Measurements from ENCODE around the gene LOC128125822.

LOC128125822 gene

DNA sequence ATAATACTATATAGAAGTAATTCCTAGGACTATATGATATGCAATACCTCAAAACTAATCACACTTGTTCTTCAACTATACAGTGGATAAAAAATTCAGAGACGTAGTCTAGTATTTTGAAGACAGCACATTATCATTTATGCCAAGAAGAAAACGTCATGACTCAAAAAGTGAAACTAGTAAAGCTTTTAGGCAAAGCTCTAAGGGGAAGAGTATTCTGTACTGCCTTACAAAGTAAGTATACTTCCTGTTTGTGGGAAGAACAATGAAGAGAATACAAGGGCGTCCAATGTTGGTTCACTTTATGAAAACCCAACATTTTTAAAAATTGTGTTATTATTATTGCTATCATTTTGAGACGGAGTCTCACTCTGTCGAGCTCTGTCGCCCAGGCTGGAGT lies 27.9 kb downstream of the LOC128125822 start:
- 68% methylated on average over 6 of the region's 6 CpGs for WGBS (ENCODE audit: insufficient coverage, insufficient replicate concordance, low lambda C conversion rate, missing lambda C conversion rate)
- H3K27me3 ChIP-seq (replicated peaks in 1 of 2; ENCODE audit: control insufficient read depth in 2 of 2, insufficient read depth in 2 of 2, low read length in 1 of 2) = no peaks in the 10 kb centered on the region
- no peak overlapping the region for H2AFZ ChIP-seq (ENCODE audit: control insufficient read depth, low read depth, low read length)
- FAIRE-seq (no peak), ATAC-seq (no peak), DNase-seq (ENCODE audit: low read depth, low spot score) (no peak)
- H3K27ac ChIP-seq (ENCODE audit: control insufficient read depth, insufficient read depth) = no peak overlapping the region
- ChIA-PET SMC1A (ENCODE audit: uncharacterized antibody, unreplicated experiment) (interaction anchor here (0.6 to 5.7 kb wide), 6 partner anchors 9 to 248 kb away, joined by 3 to 95 read pairs (median 4); no protein-coding TSS in a partner anchor), CTCF (interaction anchor here (1.1 to 6.4 kb wide), 8 partner anchors 26 to 248 kb away, joined by 3 to 151 read pairs (median 26); no protein-coding TSS in a partner anchor), RAD21 (ENCODE audit: unreplicated experiment) (interaction anchor here (0.6 to 1.4 kb wide), 3 partner anchors 32 to 164 kb away, joined by 3 to 7 read pairs (median 3); no protein-coding TSS in a partner anchor), POLR2A (no interaction called here)
- no peaks in the 10 kb centered on the region for H3K79me2 ChIP-seq (ENCODE audit: control insufficient read depth, insufficient read depth, low read length)
- BruUV-seq (replicated peaks) = no TSS peak
- H3K4me1 ChIP-seq (ENCODE audit: control insufficient read depth, insufficient read depth, low read length) = peaks cover 6% of the 10 kb centered on the region
- TF ChIP-seq ZNF207 (IDR thresholded peaks at IDR 0.05; ENCODE audit: borderline replicate concordance) = no peak
- TF ChIP-seq, protein P1, sequence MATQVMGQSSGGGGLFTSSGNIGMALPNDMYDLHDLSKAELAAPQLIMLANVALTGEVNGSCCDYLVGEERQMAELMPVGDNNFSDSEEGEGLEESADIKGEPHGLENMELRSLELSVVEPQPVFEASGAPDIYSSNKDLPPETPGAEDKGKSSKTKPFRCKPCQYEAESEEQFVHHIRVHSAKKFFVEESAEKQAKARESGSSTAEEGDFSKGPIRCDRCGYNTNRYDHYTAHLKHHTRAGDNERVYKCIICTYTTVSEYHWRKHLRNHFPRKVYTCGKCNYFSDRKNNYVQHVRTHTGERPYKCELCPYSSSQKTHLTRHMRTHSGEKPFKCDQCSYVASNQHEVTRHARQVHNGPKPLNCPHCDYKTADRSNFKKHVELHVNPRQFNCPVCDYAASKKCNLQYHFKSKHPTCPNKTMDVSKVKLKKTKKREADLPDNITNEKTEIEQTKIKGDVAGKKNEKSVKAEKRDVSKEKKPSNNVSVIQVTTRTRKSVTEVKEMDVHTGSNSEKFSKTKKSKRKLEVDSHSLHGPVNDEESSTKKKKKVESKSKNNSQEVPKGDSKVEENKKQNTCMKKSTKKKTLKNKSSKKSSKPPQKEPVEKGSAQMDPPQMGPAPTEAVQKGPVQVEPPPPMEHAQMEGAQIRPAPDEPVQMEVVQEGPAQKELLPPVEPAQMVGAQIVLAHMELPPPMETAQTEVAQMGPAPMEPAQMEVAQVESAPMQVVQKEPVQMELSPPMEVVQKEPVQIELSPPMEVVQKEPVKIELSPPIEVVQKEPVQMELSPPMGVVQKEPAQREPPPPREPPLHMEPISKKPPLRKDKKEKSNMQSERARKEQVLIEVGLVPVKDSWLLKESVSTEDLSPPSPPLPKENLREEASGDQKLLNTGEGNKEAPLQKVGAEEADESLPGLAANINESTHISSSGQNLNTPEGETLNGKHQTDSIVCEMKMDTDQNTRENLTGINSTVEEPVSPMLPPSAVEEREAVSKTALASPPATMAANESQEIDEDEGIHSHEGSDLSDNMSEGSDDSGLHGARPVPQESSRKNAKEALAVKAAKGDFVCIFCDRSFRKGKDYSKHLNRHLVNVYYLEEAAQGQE (IDR thresholded peaks at IDR 0.05; ENCODE audit: low read depth, low read length) = no peak
- no peak for TF ChIP-seq GATAD2B (conservative IDR thresholded peaks at IDR 0.05; ENCODE audit: low read depth)
- TF ChIP-seq, protein P2, sequence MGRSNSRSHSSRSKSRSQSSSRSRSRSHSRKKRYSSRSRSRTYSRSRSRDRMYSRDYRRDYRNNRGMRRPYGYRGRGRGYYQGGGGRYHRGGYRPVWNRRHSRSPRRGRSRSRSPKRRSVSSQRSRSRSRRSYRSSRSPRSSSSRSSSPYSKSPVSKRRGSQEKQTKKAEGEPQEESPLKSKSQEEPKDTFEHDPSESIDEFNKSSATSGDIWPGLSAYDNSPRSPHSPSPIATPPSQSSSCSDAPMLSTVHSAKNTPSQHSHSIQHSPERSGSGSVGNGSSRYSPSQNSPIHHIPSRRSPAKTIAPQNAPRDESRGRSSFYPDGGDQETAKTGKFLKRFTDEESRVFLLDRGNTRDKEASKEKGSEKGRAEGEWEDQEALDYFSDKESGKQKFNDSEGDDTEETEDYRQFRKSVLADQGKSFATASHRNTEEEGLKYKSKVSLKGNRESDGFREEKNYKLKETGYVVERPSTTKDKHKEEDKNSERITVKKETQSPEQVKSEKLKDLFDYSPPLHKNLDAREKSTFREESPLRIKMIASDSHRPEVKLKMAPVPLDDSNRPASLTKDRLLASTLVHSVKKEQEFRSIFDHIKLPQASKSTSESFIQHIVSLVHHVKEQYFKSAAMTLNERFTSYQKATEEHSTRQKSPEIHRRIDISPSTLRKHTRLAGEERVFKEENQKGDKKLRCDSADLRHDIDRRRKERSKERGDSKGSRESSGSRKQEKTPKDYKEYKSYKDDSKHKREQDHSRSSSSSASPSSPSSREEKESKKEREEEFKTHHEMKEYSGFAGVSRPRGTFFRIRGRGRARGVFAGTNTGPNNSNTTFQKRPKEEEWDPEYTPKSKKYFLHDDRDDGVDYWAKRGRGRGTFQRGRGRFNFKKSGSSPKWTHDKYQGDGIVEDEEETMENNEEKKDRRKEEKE (IDR thresholded peaks at IDR 0.05) = no peak
- TF ChIP-seq CBX5 (IDR thresholded peaks at IDR 0.05; ENCODE audit: low read depth) = no peak
- no peak for TF ChIP-seq WRNIP1 (IDR thresholded peaks at IDR 0.05; ENCODE audit: borderline replicate concordance, low read depth, low read length)
- no peak for TF ChIP-seq LARP7 (IDR thresholded peaks at IDR 0.05)
- TF ChIP-seq GABPA (IDR thresholded peaks at IDR 0.05; ENCODE audit: low read depth) = no peak
- no peak for TF ChIP-seq RFX5 (IDR thresholded peaks at IDR 0.05; ENCODE audit: low read depth, low read length)
- TF ChIP-seq MTA3 (IDR thresholded peaks at IDR 0.05; ENCODE audit: borderline replicate concordance, low read length) = no peak
- TF ChIP-seq, protein P3, sequence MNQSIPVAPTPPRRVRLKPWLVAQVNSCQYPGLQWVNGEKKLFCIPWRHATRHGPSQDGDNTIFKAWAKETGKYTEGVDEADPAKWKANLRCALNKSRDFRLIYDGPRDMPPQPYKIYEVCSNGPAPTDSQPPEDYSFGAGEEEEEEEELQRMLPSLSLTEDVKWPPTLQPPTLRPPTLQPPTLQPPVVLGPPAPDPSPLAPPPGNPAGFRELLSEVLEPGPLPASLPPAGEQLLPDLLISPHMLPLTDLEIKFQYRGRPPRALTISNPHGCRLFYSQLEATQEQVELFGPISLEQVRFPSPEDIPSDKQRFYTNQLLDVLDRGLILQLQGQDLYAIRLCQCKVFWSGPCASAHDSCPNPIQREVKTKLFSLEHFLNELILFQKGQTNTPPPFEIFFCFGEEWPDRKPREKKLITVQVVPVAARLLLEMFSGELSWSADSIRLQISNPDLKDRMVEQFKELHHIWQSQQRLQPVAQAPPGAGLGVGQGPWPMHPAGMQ (IDR thresholded peaks at IDR 0.05; ENCODE audit: borderline replicate concordance) = no peak
- TF ChIP-seq SMARCA5 (IDR thresholded peaks at IDR 0.05) = no peak
- no peak for TF ChIP-seq JUND (IDR thresholded peaks at IDR 0.05; ENCODE audit: low read depth, low read length)
- no peak for TF ChIP-seq NKRF (conservative IDR thresholded peaks at IDR 0.05)
- no peak for TF ChIP-seq TCF3 (IDR thresholded peaks at IDR 0.05; ENCODE audit: borderline replicate concordance, insufficient read depth, low read depth, low read length)
- no peak overlapping the region for H3K4me3 ChIP-seq
- H3K9ac ChIP-seq (ENCODE audit: control insufficient read depth, insufficient read depth, low read length) = no peak overlapping the region
- intact Hi-C loops (cut with micrococcal nuclease; ENCODE audit: unreplicated experiment) (no loop called here), in situ Hi-C loops (cut with MboI) (no loop called here)
- no peaks in the 10 kb centered on the region for H3K36me3 ChIP-seq (ENCODE audit: control insufficient read depth in 2 of 2, insufficient read depth in 2 of 2, low read length in 1 of 2)
- no peak overlapping the region for H3K4me2 ChIP-seq (ENCODE audit: control insufficient read depth, insufficient read depth)
- no peaks in the 10 kb centered on the region for H4K20me1 ChIP-seq (ENCODE audit: control insufficient read depth, insufficient read depth)
- H3K9me3 ChIP-seq (replicated peaks; ENCODE audit: control insufficient read depth, insufficient read depth, low read length) = no peaks in the 10 kb centered on the region

All from GM12878 (cell line).